HG02571 (cell line): ENCODE results near the gene ZNF860.

Experiments used
- ATAC-seq: cut with Tn5 transposase; IDR thresholded peaks from one replicate; pipeline ENCODE4 v1.9.1; 2021; ENCODE audit warnings: mild to moderate bottlenecking, moderate library complexity; ENCODE audit not compliant: unreplicated experiment

ZNF860 gene

GRCh38 chr3:31981206-31982181 is at the start of gene ZNF860, which contains the start of gene OSBPL10:
ZNF860 (plus strand) TSS chr3:31981750; CDS start chr3:31989080, 7,330 bp downstream.
OSBPL10 (minus strand) TSS chr3:31981262; CDS start chr3:31981179, 83 bp downstream.
- ATAC-seq = no peak

DNA sequence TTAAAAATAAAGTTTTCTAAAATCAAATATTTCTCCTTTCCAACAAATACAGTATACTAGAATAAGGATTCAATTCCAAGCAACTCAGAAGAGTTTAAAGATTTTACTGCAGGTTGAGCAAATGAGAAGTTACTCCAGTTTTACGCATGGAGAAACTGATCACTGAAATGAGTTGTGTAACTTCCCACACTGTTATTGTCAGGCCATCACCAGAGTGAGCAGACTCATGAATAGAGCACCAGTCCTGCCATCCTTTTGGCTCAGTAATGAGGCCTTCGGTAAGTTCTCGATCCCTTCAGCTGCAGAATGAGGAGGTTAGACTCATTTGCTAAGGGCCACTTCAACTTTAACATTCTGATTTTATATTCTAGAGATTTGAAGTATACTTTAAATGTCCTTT is 48.6 kb upstream of the ZNF860 start:
- no peak for ATAC-seq

GRCh38 chr3:31934018-31934417 is 47.5 kb upstream of the ZNF860 start:
- no peak for ATAC-seq

DNA sequence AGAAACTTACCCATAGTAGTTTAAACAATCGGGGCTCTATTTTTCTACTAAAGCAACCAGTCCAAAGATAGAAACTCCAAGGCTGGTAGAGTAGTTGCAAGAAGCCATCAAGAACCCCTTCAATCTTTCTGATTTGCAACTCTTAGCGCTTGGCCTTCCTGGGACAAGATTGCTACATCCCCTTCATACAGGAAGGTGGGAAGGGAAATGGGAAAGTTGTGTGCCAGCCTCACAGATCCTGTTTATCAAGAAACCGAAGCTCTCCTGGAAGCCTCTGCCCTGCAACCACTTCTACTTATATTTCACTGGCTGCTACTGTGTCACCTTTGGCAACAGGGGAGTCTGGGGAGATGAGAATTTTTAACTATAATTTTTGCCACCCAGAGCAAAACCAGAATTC is 46.7 kb upstream of the ZNF860 start:
- no peak for ATAC-seq

DNA sequence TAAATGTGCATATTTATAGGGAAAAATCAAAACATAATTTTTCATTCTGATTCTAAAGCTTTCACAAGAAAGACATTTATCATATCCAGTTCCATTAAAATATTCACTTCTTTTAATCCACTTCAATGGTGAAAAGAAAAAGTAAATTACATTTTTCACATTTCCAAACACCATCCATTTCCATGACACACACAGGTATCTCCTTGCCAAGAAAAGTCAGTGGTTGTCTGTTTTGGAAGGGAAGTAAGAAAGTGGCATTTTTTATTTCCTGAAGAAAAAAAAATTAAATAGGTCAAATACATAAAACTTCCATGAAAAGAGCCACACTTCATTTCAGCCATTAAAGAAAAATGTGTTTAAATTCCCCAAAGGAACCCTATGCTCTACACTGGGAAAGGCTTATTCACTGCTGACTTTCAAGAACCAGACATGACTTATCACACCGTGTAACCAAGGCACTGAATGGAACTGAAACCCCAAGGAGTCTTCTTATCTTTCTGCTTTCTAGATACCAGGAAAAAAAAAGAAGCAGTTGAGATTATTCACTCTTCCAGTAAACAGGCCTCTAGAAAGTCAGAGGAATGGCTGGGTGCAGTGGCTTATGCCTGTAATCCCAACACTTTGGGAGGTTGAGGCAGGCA is 45.0 kb upstream of the ZNF860 start:
- no peak for ATAC-seq

- no peak for ATAC-seq
These were observed 44.3 kb upstream of the ZNF860 start for GRCh38 chr3:31937225-31937624.

GRCh38 chr3:31942446-31942845 is 39.1 kb upstream of the ZNF860 start:
- ATAC-seq = no peak

GRCh38 chr3:31943041-31943440 is 38.5 kb upstream of the ZNF860 start:
- no peak for ATAC-seq

DNA sequence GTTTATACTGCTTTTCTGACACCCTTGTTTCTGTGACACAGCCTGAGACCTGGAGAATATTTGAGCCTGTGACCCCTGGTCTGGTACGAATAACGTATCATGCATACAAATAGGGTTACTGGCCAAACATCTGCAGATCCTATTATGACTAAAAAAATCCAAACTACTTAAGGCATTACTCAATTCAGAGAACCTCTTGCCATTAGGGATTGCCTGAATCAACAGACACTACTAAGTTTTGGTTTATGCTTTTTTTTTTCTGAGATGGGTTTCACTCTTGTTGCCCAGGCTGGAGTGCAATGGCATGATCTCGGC is 35.9 kb upstream of the ZNF860 start:
- no peak for ATAC-seq

- ATAC-seq = no peak
These were observed 35.0 kb upstream of the ZNF860 start for GRCh38 chr3:31946484-31947081.

DNA sequence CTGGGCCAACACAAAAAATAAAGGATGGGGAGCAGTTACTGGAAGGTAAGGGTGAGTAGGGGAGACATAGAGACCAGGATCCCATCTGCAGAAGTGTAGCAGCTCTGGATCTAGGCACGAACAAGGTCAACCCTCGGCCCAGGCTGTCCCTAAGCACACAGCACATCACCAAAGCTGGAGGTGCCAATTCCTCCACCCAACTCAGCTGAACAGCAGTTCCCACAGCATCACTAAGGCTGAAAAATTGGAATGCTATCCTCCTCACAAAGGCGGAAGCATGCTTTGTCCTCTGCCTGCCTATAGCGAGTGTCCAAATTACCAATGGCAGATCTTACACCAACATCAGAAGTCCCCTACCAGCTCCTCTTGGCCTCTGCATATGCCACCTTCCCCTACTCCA is 34.4 kb upstream of the ZNF860 start:
- no peak for ATAC-seq

GRCh38 chr3:31947671-31948091 is 33.9 kb upstream of the ZNF860 start:
- no peak for ATAC-seq

DNA sequence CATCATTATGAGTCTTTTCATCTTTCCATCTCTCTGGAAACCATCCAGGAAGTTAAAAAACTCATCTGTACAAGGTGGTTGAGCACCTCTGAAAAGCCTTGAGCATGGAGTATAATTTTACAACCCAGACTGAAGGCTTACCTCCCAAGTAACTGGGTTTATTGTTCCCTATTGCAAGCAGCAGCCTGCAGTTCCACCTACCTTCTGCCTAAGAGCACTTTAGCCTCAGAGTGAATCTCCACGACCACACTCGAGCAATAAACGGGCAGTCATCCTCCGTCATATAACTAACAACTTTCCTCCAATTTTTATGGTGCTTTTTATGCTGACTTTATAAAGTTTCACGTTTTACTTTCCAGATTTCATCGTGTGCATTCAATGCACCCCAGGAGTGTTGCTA is 33.3 kb upstream of the ZNF860 start:
- no peak for ATAC-seq

DNA sequence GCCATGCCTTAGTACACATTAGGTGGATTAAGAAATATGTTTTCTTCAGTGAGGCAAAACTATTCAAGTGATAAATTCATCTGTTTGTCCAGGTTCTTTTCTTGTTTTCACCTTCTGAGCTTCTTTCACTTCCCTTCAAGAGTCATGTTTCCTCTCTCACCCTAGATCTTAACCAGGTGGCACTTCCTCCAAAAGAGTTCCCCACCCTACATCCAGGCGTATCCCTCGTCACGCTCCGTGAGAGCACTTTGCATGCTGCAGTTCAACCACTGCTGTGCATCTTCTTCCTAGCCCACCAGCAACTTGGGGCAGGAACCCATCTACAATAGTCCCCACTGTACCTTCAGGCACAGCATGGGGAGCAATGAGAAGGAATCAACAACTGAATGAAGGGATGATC is 29.3 kb upstream of the ZNF860 start:
- ATAC-seq = peak; percentile 64

GRCh38 chr3:31953091-31953490 is 28.5 kb upstream of the ZNF860 start:
- ATAC-seq = no peak

DNA sequence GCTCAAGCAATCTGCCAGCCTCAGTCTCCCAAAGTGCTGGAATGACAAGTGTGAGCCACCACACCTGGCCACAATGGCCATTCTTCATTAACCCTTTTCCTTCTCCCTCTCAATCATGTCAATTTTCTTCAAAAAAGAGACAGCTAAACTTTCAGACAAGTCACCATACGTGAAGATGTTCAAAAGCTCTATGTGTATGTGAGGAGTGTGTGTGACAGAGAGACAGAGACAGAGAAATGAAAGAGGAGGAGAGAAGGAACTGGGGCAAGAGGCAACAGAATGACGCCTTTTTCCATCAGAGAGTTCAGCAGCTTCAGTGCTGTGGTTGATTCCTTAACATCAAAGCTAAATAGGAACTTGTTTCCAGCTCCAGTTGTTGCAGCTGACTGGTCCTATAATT is 27.9 kb upstream of the ZNF860 start:
- no peak for ATAC-seq

- no peak for ATAC-seq
These were observed 26.0 kb upstream of the ZNF860 start for GRCh38 chr3:31955581-31955980.

GRCh38 chr3:31957106-31957505 is 24.4 kb upstream of the ZNF860 start:
- ATAC-seq = no peak

DNA sequence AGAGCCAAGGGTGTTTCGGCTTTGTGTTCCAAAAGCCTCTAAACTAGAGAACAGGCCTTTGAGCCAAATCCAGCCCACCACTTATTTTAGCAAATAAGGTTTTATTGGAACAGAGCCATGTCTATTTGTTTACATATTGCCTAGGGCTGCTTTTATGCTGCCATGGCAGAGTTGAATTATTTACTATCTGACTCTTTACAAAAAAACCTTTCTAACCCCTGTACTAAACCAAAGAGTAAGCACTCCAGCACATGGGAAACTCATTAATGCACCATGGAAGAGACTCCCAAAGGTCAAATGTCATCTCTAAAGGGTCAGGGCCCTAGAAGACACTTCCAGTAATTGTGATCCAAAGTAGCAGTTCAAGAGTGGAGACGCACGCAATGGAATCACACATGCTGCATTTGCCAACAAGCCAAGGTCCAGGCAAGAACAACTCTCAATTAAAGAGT is 22.8 kb upstream of the ZNF860 start:
- no peak for ATAC-seq

GRCh38 chr3:31959251-31959650 is 22.3 kb upstream of the ZNF860 start:
- ATAC-seq = no peak

- peak; percentile 23 for ATAC-seq
These were observed 21.4 kb upstream of the ZNF860 start for GRCh38 chr3:31959951-31960792.
